GM12878 (cell line): ENCODE data around the gene GRK5.

ENCODE experiments used
- BMI1 ChIP-seq: fragments of 450-650 bp; IDR thresholded peaks from 2 replicates; pipeline ENCODE4 v1.6.1; 2016; ENCODE audit warnings: mild to moderate bottlenecking, moderate library complexity, borderline replicate concordance
- GABPA ChIP-seq: IDR thresholded peaks from 2 replicates; pipeline ENCODE4 v1.6.1; 2014; ENCODE audit warnings: antibody characterized with exemption, low read depth, mild to moderate bottlenecking, inconsistent platforms
- NRF1 ChIP-seq: conservative IDR thresholded peaks from 2 replicates; pipeline ENCODE4 v1.6.1; 2011; ENCODE audit warnings: mild to moderate bottlenecking, low read depth, low read length, improper control_type of control experiment
- RFX5 ChIP-seq: IDR thresholded peaks from 2 replicates; pipeline ENCODE4 v1.6.1; 2011; ENCODE audit warnings: low read depth, low read length, improper control_type of control experiment
- ZNF24 ChIP-seq: fragments of 450-650 bp; IDR thresholded peaks from 2 replicates; pipeline ENCODE4 v1.6.1; 2017; ENCODE audit warnings: antibody characterized with exemption, mild to moderate bottlenecking

DNA sequence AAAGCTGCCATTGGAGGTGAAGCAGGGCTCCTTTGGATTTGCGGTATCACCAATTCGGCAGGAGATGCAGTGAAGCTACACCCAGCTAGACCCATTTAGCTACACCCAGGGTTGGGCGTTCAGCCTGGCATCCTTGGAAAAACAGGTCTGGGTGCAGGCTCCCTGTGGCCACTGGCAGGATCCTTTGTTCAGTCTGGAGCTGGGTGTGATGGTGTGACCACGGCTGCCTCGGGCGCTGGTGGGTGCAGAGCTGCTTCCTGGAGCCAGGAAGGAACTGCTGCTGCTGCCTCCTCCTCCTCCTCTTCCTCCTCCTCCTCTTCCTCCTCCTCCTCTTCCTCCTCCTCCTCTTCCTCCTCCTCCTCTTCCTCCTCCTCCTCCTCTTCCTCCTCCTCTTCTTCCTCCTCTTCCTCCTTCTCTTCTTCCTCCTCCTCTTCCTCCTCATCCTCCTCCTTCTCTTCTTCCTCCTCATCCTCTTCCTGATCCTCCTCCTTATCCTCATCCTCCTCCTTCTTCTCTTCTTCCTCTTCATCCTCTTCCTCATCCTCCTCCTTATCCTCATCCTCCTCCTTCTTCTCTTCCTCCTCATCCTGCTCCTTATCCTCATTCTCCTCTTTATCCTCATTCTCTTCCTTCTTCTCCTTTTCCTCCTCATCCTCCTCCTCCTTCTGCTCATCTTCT, 84.0 kb downstream of the GRK5 start:
- TF ChIP-seq BMI1, result no peak
- no peak for TF ChIP-seq NRF1
- no peak for TF ChIP-seq GABPA
- TF ChIP-seq ZNF24, result no peak
- TF ChIP-seq RFX5, result no peak
